Parathyroid adenoma (tissue), 2 donors: ENCODE measurements around the gene NEUROD6.

ENCODE experiments used
- H2AFZ ChIP-seq: fragments of 300-600 bp; sonication (generic); one replicate; pipeline ENCODE4 v1.7.0; 2017; ENCODE audit warnings: antibody characterized with exemption, mild to moderate bottlenecking
- H3K27ac ChIP-seq: fragments of 300-600 bp; sonication (generic); one replicate; pipeline ENCODE4 v1.7.0; 2017
- H3K27me3 ChIP-seq: fragments of 300-600 bp; sonication (generic); one replicate; pipeline ENCODE4 v1.7.0; 2017; ENCODE audit warnings: low read length; ENCODE audit not compliant: control insufficient read depth, insufficient read depth
- H3K36me3 ChIP-seq: fragments of 300-600 bp; sonication (generic); one replicate; pipeline ENCODE4 v1.7.0; 2017; ENCODE audit warnings: low read length; ENCODE audit not compliant: control insufficient read depth, insufficient read depth
- H3K4me1 ChIP-seq: fragments of 300-600 bp; sonication (generic); one replicate; pipeline ENCODE4 v1.7.0; 2017; ENCODE audit warnings: control low read depth
- H3K4me2 ChIP-seq: fragments of 300-600 bp; sonication (generic); one replicate; pipeline ENCODE4 v1.7.0; 2017; ENCODE audit warnings: low read length
- H3K4me3 ChIP-seq: fragments of 300-600 bp; sonication (generic); one replicate; pipeline ENCODE4 v1.7.0; 2017; ENCODE audit warnings: low read depth, low read length
- H3K79me2 ChIP-seq: fragments of 300-600 bp; sonication (generic); one replicate; pipeline ENCODE4 v1.7.0; 2017; ENCODE audit warnings: control low read depth
- H3K9ac ChIP-seq: fragments of 300-600 bp; sonication (generic); one replicate; pipeline ENCODE4 v1.7.0; 2017; ENCODE audit warnings: mild to moderate bottlenecking
- H3K9me3 ChIP-seq: fragments of 300-600 bp; sonication (generic); one replicate; pipeline ENCODE4 v1.7.0; 2017; ENCODE audit warnings: low read length; ENCODE audit not compliant: control insufficient read depth
- TF ChIP-seq, protein P1 (sequence below): fragments of 300-600 bp; sonication (generic); IDR thresholded peaks from one replicate; pipeline ENCODE4 v1.7.0; 2017; ENCODE audit warnings: antibody characterized with exemption, mild to moderate bottlenecking
- donor health status: primary hyperparathyroidism.

Gene NEUROD6

DNA sequence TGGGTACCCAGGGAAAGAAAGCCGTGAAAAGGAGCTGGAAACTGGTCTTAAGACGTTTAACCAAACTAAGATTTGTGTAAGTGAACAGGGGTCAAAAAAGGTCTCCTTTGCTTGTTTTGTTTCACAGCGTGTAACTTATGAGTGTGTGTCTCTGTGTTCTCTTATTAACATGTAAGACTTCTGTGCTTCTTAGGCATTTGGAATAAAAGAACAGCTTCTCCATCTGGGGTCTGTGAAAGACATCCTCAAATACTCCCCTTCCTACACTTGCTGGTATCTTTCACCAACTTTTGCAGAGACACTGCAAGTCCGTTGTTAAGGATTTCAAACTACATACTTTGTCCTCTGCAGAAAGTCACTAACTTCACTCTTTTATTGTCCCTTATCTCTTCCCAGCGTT lies 615 bp upstream of the NEUROD6 start:
- Histone ChIP-seq H3K9ac (no peak overlapping the region), H3K27ac (no peak overlapping the region), H3K27me3 (no peaks in the 10 kb centered on the region), H3K79me2 (no peaks in the 10 kb centered on the region), H3K4me2 (no peak overlapping the region), H3K4me3 (no peak overlapping the region), H3K36me3 (no peaks in the 10 kb centered on the region), H3K9me3 (no peaks in the 10 kb centered on the region), H3K4me1 (no peaks in the 10 kb centered on the region), H2AFZ (no peak overlapping the region)
- TF ChIP-seq, protein P1, sequence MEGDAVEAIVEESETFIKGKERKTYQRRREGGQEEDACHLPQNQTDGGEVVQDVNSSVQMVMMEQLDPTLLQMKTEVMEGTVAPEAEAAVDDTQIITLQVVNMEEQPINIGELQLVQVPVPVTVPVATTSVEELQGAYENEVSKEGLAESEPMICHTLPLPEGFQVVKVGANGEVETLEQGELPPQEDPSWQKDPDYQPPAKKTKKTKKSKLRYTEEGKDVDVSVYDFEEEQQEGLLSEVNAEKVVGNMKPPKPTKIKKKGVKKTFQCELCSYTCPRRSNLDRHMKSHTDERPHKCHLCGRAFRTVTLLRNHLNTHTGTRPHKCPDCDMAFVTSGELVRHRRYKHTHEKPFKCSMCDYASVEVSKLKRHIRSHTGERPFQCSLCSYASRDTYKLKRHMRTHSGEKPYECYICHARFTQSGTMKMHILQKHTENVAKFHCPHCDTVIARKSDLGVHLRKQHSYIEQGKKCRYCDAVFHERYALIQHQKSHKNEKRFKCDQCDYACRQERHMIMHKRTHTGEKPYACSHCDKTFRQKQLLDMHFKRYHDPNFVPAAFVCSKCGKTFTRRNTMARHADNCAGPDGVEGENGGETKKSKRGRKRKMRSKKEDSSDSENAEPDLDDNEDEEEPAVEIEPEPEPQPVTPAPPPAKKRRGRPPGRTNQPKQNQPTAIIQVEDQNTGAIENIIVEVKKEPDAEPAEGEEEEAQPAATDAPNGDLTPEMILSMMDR: no peak

GRCh38 chr7:31340051-31340450 lies 475 bp downstream of the NEUROD6 start:
- no peaks in the 10 kb centered on the region for H3K79me2 ChIP-seq
- no peaks in the 10 kb centered on the region for H3K4me1 ChIP-seq
- no peak overlapping the region for H3K9ac ChIP-seq
- no peaks in the 10 kb centered on the region for H3K27me3 ChIP-seq
- no peak overlapping the region for H3K4me3 ChIP-seq
- H3K27ac ChIP-seq: no peak overlapping the region
- TF ChIP-seq, protein P1: no peak
- no peaks in the 10 kb centered on the region for H3K36me3 ChIP-seq
- H3K9me3 ChIP-seq: no peaks in the 10 kb centered on the region
- no peak overlapping the region for H3K4me2 ChIP-seq
- H2AFZ ChIP-seq: no peak overlapping the region

DNA sequence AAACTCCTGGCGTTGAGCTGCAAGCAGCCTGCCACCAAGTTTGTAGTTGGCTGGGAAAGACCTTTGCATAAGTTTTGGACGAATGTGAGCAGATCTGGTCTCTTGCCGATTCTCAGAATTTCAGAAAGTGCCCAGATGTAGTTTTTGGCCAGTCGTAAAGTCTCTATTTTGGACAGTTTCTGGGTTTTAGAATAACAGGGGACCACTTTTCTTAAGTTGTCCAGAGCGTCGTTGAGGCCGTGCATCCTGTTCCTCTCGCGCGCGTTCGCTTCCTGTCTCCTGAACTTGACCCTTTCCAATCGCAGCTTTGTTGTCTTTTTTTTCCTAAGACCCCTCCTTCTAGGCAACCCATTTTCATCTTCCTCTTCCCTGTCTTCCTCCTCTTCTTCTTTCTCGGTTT lies 1.8 kb downstream of the NEUROD6 start:
- H3K36me3 ChIP-seq: no peaks in the 10 kb centered on the region
- H3K9me3 ChIP-seq: no peaks in the 10 kb centered on the region
- H3K4me2 ChIP-seq: no peak overlapping the region
- TF ChIP-seq, protein P1: no peak
- no peak overlapping the region for H3K4me3 ChIP-seq
- H3K27ac ChIP-seq: no peak overlapping the region
- H3K9ac ChIP-seq: no peak overlapping the region
- no peaks in the 10 kb centered on the region for H3K27me3 ChIP-seq
- H3K79me2 ChIP-seq: no peaks in the 10 kb centered on the region
- H3K4me1 ChIP-seq: no peaks in the 10 kb centered on the region
- no peak overlapping the region for H2AFZ ChIP-seq

GRCh38 chr7:31337002-31337565 lies 3.4 kb downstream of the NEUROD6 start:
- H3K4me3 ChIP-seq: no peak overlapping the region
- H3K9me3 ChIP-seq: no peaks in the 10 kb centered on the region
- H3K79me2 ChIP-seq: no peaks in the 10 kb centered on the region
- no peak overlapping the region for H3K4me2 ChIP-seq
- H3K36me3 ChIP-seq: no peaks in the 10 kb centered on the region
- no peak overlapping the region for H3K9ac ChIP-seq
- H2AFZ ChIP-seq: no peak overlapping the region
- no peak overlapping the region for H3K27ac ChIP-seq
- H3K4me1 ChIP-seq: no peaks in the 10 kb centered on the region
- H3K27me3 ChIP-seq: no peaks in the 10 kb centered on the region
- TF ChIP-seq, protein P1: no peak

- H3K9ac ChIP-seq: no peak overlapping the region
- H3K79me2 ChIP-seq: no peaks in the 10 kb centered on the region
- no peak overlapping the region for H3K4me3 ChIP-seq
- no peaks in the 10 kb centered on the region for H3K4me1 ChIP-seq
- peak overlapping the region; percentile 62 for H3K4me2 ChIP-seq
- TF ChIP-seq, protein P1: no peak
- peak overlapping the region; percentile 36 for H2AFZ ChIP-seq
- no peaks in the 10 kb centered on the region for H3K9me3 ChIP-seq
- no peak overlapping the region for H3K27ac ChIP-seq
- H3K27me3 ChIP-seq: no peaks in the 10 kb centered on the region
- no peaks in the 10 kb centered on the region for H3K36me3 ChIP-seq
Observed at GRCh38 chr7:31336202-31337001, 4.1 kb downstream of the NEUROD6 start.
